Activated CD4-positive, CD25-positive, alpha-beta regulatory T cell treated with anti-CD3 and anti-CD28 coated beads, Interleukin-2, amount 50 U/mL, for 24 hours (primary cell): ENCODE measurements around the gene SPACA1.
A peak's percentile ranks its signal among the peaks of the same experiment; 100 is the strongest.
"Not testable (repeated sequence)": the region's sequence is repeated elsewhere in the genome, so short reads cannot be mapped to it uniquely, and the experiment has no call there.

Experiments used
- ATAC-seq, 2 donors: fragments of 150-1000 bp; cut with Tn5 transposase; one replicate each; pipeline ENCODE4 v1.10.0; 2021; ENCODE audit warnings: mild to moderate bottlenecking in 1 of 2, moderate library complexity in 1 of 2

SPACA1 gene

GRCh38 chr6:88047510-88048150 lies at the start of gene SPACA1:
Gene SPACA1 (plus strand): TSS chr6:88047841. CDS start chr6:88047906, 65 bp downstream.
- ATAC-seq, result no peak

- no peak for ATAC-seq
Measured at GRCh38 chr6:88000713-88001112, 46.9 kb upstream of the SPACA1 start.

GRCh38 chr6:88001279-88001678 lies 46.4 kb upstream of the SPACA1 start:
- ATAC-seq, result not testable (repeated sequence)

DNA sequence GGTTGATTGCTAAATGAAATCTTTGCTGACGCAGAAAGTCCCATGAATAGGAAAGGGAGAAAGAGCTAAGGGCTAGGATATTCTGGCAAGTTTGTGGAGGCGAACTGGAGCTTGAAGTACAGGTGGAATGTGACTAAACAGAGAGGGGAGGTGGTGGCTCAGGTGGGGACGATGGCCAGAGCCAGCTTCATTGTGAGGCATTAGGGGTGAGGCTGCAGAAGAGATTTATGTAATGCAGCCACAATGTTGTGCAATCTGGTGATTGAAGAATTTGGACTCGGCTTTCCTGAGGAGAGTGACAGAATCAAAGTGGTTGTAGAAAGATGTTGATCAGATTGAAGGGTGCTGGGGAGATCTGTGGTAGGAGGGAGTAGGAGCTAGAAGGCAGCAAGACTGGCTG lies 42.9 kb upstream of the SPACA1 start:
- ATAC-seq, result no peak

DNA sequence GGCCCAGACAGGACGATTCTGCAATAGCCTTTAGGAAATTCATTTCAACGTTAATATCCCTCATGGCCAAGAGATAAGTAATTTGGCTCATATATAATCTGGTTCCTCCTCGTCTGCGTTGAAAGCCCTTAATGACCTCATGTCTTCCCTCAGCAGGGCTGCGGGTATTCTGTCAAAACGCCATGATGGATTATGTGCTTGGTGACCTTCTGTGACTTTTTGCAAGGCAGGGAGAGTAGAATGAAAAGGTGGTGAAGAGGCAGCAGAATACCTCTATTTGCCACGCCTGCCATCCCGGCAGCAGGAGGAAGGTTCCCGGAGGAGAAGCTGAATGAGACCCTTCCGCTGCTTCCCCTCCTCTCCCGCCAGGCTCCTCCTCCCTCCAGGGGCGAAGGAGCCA lies 41.1 kb upstream of the SPACA1 start:
- ATAC-seq, result no peak

- ATAC-seq, result no peak
Measured at GRCh38 chr6:88008411-88008810, 39.2 kb upstream of the SPACA1 start.

DNA sequence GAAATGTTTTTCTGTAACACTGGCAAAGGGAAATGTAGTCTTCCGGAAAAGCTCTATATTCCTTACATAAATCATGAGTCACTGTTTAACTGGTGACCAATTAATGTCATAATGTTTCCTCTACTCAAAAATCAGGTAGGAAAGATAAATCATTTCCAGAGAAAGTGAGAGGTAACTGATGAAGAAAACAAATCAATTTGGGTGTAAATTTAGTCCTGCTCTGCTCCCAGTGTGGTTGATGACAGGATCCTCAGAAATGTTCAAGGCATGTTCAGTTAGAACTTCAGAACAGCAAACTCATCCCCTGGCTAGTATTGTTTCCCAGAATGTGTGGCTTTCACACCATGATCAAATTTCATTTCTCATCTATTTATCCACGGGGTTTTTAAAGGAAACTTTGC lies 38.8 kb upstream of the SPACA1 start:
- no peak for ATAC-seq

DNA sequence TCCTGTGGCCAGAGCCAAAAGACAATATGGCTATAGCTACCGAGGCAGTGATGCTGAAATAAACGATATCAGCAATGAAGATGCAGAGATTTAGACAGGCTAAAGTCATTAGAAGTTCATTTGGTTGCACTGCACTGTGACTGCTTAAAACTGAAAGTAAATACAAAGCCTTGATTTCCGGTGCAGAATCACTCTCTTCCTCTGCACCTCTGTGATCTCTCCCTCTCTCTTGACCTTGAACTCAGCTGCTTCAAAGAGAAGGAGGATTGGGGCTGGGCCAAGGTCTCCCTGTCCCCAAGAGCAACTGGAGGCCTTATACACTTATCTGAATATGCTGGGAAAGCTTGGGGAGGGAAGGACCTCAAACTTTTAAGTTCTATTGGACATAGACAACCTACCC lies 34.6 kb upstream of the SPACA1 start:
- peak; percentile 68 to 82 for ATAC-seq

DNA sequence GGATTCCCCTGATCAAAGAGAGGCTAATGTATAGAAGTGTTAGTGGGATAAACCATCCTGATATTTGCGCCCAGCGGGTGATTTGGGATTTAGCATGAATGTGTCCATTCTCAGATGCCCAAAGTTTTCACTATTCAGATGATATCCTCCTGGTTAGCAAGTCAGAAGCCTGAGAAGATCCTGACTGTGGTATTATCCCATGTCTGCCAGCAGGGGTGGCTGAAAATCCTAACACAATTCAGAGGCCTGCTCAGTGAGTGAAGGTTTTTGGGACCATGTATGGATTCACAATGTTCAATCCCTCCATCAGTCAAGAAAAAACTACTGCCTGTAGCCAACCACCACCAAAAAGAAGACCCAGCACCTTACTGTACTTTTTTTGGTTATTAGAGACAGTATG lies 34.1 kb upstream of the SPACA1 start:
- ATAC-seq, result no peak

GRCh38 chr6:88020439-88020838 lies 27.2 kb upstream of the SPACA1 start:
- ATAC-seq, result no peak

DNA sequence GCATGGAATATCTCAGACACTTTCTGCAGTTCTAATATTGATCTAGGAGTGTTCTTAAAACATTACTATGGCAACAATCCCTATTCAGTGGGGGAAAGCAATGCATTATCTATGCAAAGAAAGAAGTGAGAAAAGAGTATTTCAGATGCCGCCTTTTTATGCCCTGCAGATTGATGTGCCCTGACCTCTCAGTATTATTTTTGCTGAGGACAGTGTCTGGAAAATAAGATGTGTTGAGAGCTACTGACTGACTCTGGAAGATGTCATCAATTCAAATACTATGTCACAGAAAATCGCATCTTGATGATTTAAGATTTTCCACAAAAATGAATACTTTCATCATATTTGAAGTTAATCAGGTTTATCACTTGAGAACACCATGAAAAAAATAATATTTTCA lies 22.9 kb upstream of the SPACA1 start:
- ATAC-seq, result no peak

- no peak for ATAC-seq
Measured at GRCh38 chr6:88031550-88031949, 16.1 kb upstream of the SPACA1 start.

GRCh38 chr6:88044530-88044929 lies 3.1 kb upstream of the SPACA1 start:
- ATAC-seq, result no peak

DNA sequence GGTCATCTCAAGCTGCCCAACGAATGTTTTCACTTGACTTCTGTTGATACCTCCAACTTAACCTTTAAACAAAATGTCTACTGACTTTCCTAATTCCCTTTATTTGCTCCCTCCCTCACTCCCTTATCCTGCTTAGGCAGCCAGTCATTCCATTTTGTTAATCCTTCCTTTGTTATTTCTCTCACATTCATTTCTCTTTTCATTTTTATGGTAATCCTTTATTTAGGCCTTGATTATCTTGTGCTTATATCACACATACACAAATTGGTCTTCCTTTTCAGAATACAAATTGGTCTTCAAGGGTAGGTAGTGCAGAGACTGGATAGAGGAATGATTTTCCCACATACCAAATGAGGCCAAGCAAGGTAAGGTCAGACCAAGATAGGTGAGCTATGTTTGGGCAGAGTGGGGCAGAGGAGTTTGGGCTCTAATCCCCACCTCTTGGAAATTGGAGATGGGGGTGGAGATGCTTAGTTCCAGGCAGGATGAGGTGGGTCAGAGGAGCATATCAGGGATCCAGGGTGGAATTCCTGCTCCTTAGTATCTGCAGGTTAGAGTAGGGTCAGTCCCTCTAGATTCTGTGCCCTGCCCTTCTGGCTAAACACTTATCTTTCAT lies 2.0 kb upstream of the SPACA1 start:
- no peak for ATAC-seq

DNA sequence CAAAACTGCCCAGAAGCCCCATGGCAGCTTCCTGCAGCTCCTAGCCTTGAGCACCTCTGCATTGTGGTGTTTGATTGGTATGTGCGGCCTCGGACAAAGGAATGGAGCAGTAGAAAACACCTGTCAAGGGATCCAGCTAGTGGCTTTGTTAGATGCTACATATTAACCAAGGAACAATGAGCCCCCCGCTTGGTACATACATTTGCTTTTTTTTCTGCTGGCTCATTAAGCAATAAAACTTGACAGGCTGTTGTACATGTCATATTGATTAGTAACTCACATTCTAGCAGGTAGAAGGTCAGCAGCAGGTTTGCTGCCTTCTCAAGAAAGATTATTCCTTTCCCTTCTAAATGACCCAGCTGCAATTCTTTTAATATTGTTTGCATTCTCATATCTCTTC lies 937 bp downstream of the SPACA1 start:
- no peak for ATAC-seq

DNA sequence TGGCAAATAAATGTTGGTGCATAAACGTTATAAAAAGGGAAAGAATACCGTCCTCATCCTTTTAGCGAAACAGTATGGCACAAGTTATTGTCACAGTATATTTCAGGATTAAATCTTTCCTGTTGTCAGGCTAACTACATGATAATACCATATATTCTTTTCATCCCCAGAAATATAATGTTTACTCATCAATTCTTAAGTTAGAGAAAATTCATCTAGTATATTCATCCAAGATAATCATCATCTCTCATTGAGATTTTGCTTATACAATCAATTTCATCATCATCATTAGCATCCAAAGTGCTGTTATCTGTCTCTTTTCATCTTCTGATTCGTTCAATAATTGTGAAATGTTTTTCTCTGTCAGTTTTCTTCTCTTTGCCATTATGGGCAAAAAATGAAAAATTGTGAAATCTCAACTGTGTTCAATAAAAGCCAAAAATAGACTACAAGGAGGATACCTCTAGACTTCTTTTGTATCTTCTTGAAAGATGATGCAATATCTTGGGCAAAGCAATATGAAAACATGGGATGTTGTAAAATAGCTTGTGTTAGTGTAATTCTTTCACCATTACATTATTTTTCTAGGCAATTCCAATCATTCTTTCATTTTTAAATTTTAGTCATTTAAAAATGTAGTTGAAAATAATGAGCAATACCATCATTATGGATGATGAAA lies 2.6 kb downstream of the SPACA1 start:
- ATAC-seq, result no peak

DNA sequence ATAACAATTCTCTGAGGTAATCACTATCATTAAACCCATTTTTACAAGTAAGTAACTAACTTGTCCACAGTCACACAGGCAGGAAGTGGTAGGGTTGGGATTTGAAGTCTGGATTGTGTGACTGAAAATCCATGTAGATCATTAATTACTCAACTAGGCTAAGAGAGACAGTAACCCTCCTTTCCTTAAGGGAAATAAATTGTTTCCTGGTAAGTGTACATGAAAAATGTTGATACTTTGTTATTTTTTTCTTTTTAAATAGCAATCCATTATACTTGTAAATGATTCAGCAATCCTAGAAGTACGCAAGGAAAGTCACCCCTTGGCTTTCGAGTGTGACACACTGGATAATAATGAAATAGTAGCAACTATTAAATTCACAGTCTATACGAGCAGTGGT lies 11.6 kb downstream of the SPACA1 start:
- ATAC-seq, result no peak

- no peak for ATAC-seq
Measured at GRCh38 chr6:88062376-88062775, 14.7 kb downstream of the SPACA1 start.

- no peak for ATAC-seq
Measured at GRCh38 chr6:88072462-88072861, 24.8 kb downstream of the SPACA1 start.

- no peak for ATAC-seq
Measured at GRCh38 chr6:88074791-88075190, 27.1 kb downstream of the SPACA1 start.

- ATAC-seq, result no peak
Measured at GRCh38 chr6:88077305-88077704, 29.7 kb downstream of the SPACA1 start.

DNA sequence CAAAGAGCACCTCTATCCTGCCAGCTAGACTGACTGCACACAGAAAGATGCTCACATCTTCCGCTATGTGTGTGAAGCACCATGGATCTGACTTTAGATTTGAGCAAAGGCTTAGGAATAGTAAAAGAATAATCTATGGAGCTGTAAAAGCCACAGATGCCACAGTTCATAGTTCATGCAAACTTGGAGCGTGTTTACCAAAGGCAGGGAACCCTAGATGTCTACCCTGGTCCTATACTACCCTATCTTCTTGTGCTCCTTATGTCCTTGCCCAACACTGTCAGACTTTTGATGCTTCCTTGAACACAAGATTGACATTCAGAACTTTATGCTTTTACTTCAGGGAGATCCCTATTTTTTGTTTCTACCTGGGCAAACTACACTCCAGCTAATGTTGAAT lies 39.2 kb downstream of the SPACA1 start:
- no peak for ATAC-seq

DNA sequence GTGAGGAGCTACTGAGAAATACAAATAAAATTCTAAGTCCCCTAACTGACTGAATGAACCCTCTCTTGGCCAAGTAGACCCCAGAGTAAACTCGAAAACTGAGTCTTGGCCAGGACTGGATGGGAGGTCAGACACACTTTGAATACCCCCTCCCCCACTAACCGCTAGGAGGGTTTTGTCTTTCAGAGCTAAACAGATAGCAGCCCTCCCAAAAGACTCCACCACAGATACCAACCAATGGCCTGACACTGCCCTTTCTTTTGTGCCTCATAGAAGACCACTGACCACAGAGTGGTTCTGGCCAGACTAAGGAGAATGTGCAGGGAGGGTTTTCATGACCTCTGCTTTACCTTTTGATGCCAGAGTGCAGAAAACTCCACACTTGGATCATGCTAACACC lies 42.1 kb downstream of the SPACA1 start:
- no peak for ATAC-seq

GRCh38 chr6:88105741-88106340 lies 58.2 kb downstream of the SPACA1 start:
- no peak for ATAC-seq
